Fibroblast of skin of left biceps (primary cell): Measurements from ENCODE around the gene MMP14.
"Not testable (repeated sequence)": the region's sequence is repeated elsewhere in the genome, so short reads cannot be mapped to it uniquely, and the experiment has no call there.

Experiments used
- DNase-seq, 2 experiments: peaks; one replicate each; pipeline ENCODE4 v3.0.0-alpha.2; 2013; ENCODE audit warnings: low read depth in 2 of 2

Gene MMP14

GRCh38 chr14:22836301-22837113, at the start of gene MMP14:
Gene MMP14 (plus strand): TSS chr14:22836585. CDS start chr14:22836818, 233 bp downstream.
- DNase-seq, result peak; percentile 71 to 77

GRCh38 chr14:22786685-22787084, 49.7 kb upstream of the MMP14 start:
- no peak for DNase-seq

- DNase-seq, result no peak
These were observed 45.1 kb upstream of the MMP14 start for GRCh38 chr14:22791301-22791700.

- no peak for DNase-seq
These were observed 44.2 kb upstream of the MMP14 start for GRCh38 chr14:22792158-22792557.

- not testable (repeated sequence) for DNase-seq
These were observed 42.8 kb upstream of the MMP14 start for GRCh38 chr14:22793550-22793949.

- DNase-seq, result no peak
These were observed 42.4 kb upstream of the MMP14 start for GRCh38 chr14:22793976-22794375.

- no peak for DNase-seq
These were observed 41.8 kb upstream of the MMP14 start for GRCh38 chr14:22794551-22794951.

- no peak for DNase-seq
These were observed 40.2 kb upstream of the MMP14 start for GRCh38 chr14:22796087-22796707.

- DNase-seq, result no peak
These were observed 39.1 kb upstream of the MMP14 start for GRCh38 chr14:22797017-22797917.

- no peak for DNase-seq
These were observed 37.9 kb upstream of the MMP14 start for GRCh38 chr14:22798528-22798927.

GRCh38 chr14:22800346-22800745, 36.0 kb upstream of the MMP14 start:
- DNase-seq, result no peak

- DNase-seq, result no peak
These were observed 34.7 kb upstream of the MMP14 start for GRCh38 chr14:22801716-22802115.

- no peak for DNase-seq
These were observed 33.3 kb upstream of the MMP14 start for GRCh38 chr14:22802860-22803686.

GRCh38 chr14:22803687-22803974, 32.8 kb upstream of the MMP14 start:
- no peak for DNase-seq

- DNase-seq, result not testable (repeated sequence)
These were observed 31.1 kb upstream of the MMP14 start for GRCh38 chr14:22805235-22805634.

GRCh38 chr14:22807432-22808087, 28.8 kb upstream of the MMP14 start:
- DNase-seq, result no peak

- no peak for DNase-seq
These were observed 27.8 kb upstream of the MMP14 start for GRCh38 chr14:22808388-22809209.

- DNase-seq, result no peak
These were observed 24.7 kb upstream of the MMP14 start for GRCh38 chr14:22811722-22812121.

GRCh38 chr14:22812744-22813143, 23.6 kb upstream of the MMP14 start:
- DNase-seq, result no peak

GRCh38 chr14:22813145-22813544, 23.2 kb upstream of the MMP14 start:
- DNase-seq, result no peak
